Stimulated activated CD8-positive, alpha-beta memory T cell treated with anti-CD3 and anti-CD28 coated beads, Interleukin-4, amount 100 ng/mL, for 1 hour (primary cell): ENCODE results near the gene GRM7.

Experiments
- DNase-seq, 2 donors: peaks; one replicate each; pipeline ENCODE4 v3.0.0-alpha.2; 2020; ENCODE audit warnings: low read depth in 2 of 2, low spot score in 1 of 2

GRM7 gene

GRCh38 chr3:7392206-7392605, 531.3 kb downstream of the GRM7 start:
- no peak for DNase-seq

- no peak for DNase-seq
Observed at GRCh38 chr3:7393944-7394605, 533.2 kb downstream of the GRM7 start.

- no peak for DNase-seq
Observed at GRCh38 chr3:7396534-7396933, 535.6 kb downstream of the GRM7 start.

GRCh38 chr3:7397097-7397496, 536.2 kb downstream of the GRM7 start:
- DNase-seq = no peak

- no peak for DNase-seq
Observed at GRCh38 chr3:7400360-7400759, 539.4 kb downstream of the GRM7 start.

GRCh38 chr3:7401418-7401817, 540.5 kb downstream of the GRM7 start:
- DNase-seq = no peak

GRCh38 chr3:7407107-7407506, 546.2 kb downstream of the GRM7 start:
- DNase-seq = no peak

GRCh38 chr3:7410782-7411181, 549.9 kb downstream of the GRM7 start:
- DNase-seq = no peak

- DNase-seq = no peak
Observed at GRCh38 chr3:7421065-7421464, 560.1 kb downstream of the GRM7 start.

GRCh38 chr3:7423036-7423435, 562.1 kb downstream of the GRM7 start:
- no peak for DNase-seq

- DNase-seq = no peak
Observed at GRCh38 chr3:7423995-7424394, 563.1 kb downstream of the GRM7 start.

- no peak for DNase-seq
Observed at GRCh38 chr3:7428206-7428718, 567.3 kb downstream of the GRM7 start.

GRCh38 chr3:7432610-7433009, 571.7 kb downstream of the GRM7 start:
- DNase-seq = no peak

GRCh38 chr3:7433073-7433472, 572.2 kb downstream of the GRM7 start:
- no peak for DNase-seq

GRCh38 chr3:7436542-7436941, 575.6 kb downstream of the GRM7 start:
- no peak for DNase-seq

GRCh38 chr3:7437231-7437630, 576.3 kb downstream of the GRM7 start:
- no peak for DNase-seq

- no peak for DNase-seq
Observed at GRCh38 chr3:7439101-7439680, 578.3 kb downstream of the GRM7 start.

- no peak for DNase-seq
Observed at GRCh38 chr3:7444886-7445285, 584.0 kb downstream of the GRM7 start.

GRCh38 chr3:7445331-7445730, 584.4 kb downstream of the GRM7 start:
- no peak for DNase-seq

- DNase-seq = no peak
Observed at GRCh38 chr3:7447197-7447769, 586.4 kb downstream of the GRM7 start.

GRCh38 chr3:7456386-7456785, 595.5 kb downstream of the GRM7 start:
- DNase-seq = no peak

- no peak for DNase-seq
Observed at GRCh38 chr3:7461202-7461825, 600.4 kb downstream of the GRM7 start.
